EH (cell line): Measurements from ENCODE around the gene APOC4.

Source experiments
- DNase-seq: peaks from one replicate; pipeline ENCODE4 v3.0.0-alpha.2; 2015; ENCODE audit warnings: low read depth

The APOC4 gene

GRCh38 chr19:44993926-44994537, 52.0 kb downstream of the APOC4 start:
- no peak for DNase-seq
